Ascending aorta (tissue), 2 donors: ENCODE data around the gene IFNAR1. TPM values are rescaled to one million over a fixed set of nuclear protein-coding genes. Genes with fewer than 3 reads are reported as not detected.
A peak's percentile ranks its signal among the peaks of the same experiment; 100 is the strongest.

Experiments
- DNase-seq, 2 donors: peaks; one replicate each; pipeline ENCODE4 v3.0.0-alpha.2; 2019; ENCODE audit warnings: low spot score in 2 of 2
- H3K27ac ChIP-seq, 2 donors: fragments of 200-600 bp; sonication (generic); one replicate each; pipeline ENCODE4 v1.5.1; 2016 to 2017; ENCODE audit warnings: mild to moderate bottlenecking in 1 of 2
- H3K27me3 ChIP-seq: fragments of 200-600 bp; sonication (generic); one replicate; pipeline ENCODE4 v1.5.1; 2017
- H3K36me3 ChIP-seq, 2 donors: fragments of 200-600 bp; sonication (generic); one replicate each; pipeline ENCODE4 v1.5.1; 2016
- H3K4me1 ChIP-seq, 2 donors: fragments of 200-600 bp; sonication (generic); one replicate each; pipeline ENCODE4 v1.5.1; 2016 to 2017; ENCODE audit warnings: mild to moderate bottlenecking in 1 of 2
- H3K4me3 ChIP-seq, 2 donors: fragments of 200-600 bp; sonication (generic); one replicate each; pipeline ENCODE4 v1.5.1; 2016 to 2017; ENCODE audit warnings: mild to moderate bottlenecking in 1 of 2
- H3K9me3 ChIP-seq, 2 donors: fragments of 200-600 bp; sonication (generic); one replicate each; pipeline ENCODE4 v1.5.1; 2016
- intact Hi-C: fragments of 100-400 bp; cut with DNase I; formaldehyde crosslinking; loops from one replicate; pipeline ENCODE4 v1.15.1; 2023
- total RNA-seq: library from RNA; depleted of rRNA; stranded (reverse); fragments of >200 nt; gene quantifications from one replicate; pipeline ENCODE4 v1.1.0, GENCODE V29; 2016
- TF ChIP-seq, protein P1 (sequence below), 3 experiments: fragments of 200-600 bp in 2 of 3; fragments of 450-650 bp in 1 of 3; sonication (generic) in 2 of 3; IDR thresholded peaks; one replicate each; pipeline ENCODE4 v1.5.1; 2016 to 2019; ENCODE audit warnings: antibody characterized with exemption in 3 of 3, mild to moderate bottlenecking in 1 of 3, moderate library complexity in 1 of 3

IFNAR1 gene
- total RNA-seq, 1 donor from 2014 or later, result 25.9 TPM

DNA sequence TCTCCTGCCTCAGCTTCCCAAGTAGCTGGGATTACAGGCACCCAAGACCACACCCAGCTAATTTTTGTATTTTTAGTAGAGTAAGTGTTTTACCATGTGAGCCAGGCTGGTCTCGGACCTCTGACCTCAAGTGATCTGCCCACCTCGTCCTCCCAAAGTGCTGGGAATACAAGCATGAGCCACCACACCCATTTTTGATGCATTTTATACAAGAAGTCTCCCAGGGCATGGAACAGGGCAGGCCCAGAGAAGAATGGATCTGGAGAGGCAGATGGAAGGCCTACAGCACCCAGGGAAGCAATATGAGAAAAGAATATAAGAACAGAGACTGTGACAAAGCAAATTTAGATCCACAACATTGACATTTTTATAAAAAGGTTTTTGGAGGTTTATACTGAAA is 18.8 kb upstream of the IFNAR1 start:
- intact Hi-C loops, result no loop called here
- DNase-seq, result peak in 1 of 2 donors; percentile 33
- TF ChIP-seq, protein P1, sequence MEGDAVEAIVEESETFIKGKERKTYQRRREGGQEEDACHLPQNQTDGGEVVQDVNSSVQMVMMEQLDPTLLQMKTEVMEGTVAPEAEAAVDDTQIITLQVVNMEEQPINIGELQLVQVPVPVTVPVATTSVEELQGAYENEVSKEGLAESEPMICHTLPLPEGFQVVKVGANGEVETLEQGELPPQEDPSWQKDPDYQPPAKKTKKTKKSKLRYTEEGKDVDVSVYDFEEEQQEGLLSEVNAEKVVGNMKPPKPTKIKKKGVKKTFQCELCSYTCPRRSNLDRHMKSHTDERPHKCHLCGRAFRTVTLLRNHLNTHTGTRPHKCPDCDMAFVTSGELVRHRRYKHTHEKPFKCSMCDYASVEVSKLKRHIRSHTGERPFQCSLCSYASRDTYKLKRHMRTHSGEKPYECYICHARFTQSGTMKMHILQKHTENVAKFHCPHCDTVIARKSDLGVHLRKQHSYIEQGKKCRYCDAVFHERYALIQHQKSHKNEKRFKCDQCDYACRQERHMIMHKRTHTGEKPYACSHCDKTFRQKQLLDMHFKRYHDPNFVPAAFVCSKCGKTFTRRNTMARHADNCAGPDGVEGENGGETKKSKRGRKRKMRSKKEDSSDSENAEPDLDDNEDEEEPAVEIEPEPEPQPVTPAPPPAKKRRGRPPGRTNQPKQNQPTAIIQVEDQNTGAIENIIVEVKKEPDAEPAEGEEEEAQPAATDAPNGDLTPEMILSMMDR (IDR thresholded peaks at IDR 0.05), result no peak

DNA sequence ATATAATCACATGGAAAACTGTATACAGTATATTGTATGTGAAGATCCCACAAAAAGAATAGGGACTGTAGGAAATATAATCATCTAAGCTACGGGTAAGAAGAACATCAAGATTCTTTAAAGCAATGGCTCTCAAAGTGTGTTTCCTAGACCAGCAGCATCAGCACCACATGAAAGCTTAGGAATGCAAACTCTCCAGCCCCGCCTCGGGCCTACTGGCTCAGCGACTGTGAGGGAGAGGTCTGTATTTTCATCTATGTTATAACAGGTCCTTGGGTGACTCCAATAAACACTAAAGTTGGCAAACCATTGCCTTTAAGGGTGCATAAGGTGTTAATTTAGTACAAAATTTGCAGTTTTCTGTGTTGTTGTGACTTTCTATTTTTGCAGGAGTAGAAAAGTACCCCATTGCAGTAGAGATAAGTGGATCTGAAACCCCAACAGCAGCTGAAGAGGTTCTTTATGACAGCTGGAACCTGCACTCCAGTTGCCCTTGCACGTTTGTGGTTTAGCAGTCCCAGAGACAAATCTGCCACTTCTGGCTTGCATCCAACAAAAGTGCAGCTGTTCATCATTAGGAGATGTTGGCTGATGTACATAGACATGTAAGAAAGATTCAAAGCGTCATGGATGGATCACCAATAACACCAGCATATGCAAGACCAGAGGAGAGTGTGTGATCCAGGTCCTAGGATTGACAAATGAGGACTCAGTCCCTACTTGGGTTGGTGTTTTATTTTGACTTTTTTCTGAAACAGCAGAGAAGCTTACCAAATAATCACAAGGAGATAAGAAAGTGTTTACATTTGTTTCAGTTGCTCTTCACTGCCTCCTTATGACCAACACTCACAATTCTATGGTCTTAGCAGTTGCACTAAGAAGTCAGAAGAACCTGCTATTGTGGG is 15.9 kb upstream of the IFNAR1 start:
- H3K9me3 ChIP-seq, result no peaks in the 10 kb centered on the region
- no peaks in the 10 kb centered on the region for H3K4me1 ChIP-seq
- H3K27ac ChIP-seq, result no peak overlapping the region
- no peak overlapping the region for H3K4me3 ChIP-seq
- H3K36me3 ChIP-seq, result no peaks in the 10 kb centered on the region
- DNase-seq, result peak in 1 of 2 donors; percentile 37
- TF ChIP-seq, protein P1 (IDR thresholded peaks at IDR 0.05), result no peak
- intact Hi-C loops, result no loop called here
- no peaks in the 10 kb centered on the region for H3K27me3 ChIP-seq

More for the DNA sequence above, 18.8 kb upstream of the IFNAR1 start:
- H3K4me1 ChIP-seq, result no peaks in the 10 kb centered on the region
- no peaks in the 10 kb centered on the region for H3K36me3 ChIP-seq
- H3K4me3 ChIP-seq, result no peak overlapping the region
- H3K9me3 ChIP-seq, result no peaks in the 10 kb centered on the region
- H3K27ac ChIP-seq, result no peak overlapping the region
- no peaks in the 10 kb centered on the region for H3K27me3 ChIP-seq

DNA sequence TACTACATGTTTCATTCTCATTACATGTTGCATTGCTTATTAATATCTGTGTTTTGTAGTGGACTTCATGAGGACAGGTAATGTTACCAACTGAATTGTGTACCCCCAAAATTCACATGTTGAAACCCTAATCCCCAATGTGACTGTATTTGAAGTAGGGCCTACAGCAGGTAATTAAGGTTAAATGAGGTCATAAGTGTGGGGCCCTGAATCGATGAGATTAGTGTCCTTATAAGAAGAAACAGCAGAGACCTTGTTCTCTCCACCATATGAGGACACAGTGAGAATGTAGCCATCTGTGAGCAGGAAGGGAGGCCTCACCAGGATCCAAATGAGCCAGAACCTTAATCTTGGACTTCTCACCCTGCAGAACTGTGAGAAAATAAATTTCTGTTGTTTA is 15.0 kb upstream of the IFNAR1 start:
- no peaks in the 10 kb centered on the region for H3K36me3 ChIP-seq
- H3K9me3 ChIP-seq, result no peaks in the 10 kb centered on the region
- intact Hi-C loops, result no loop called here
- no peak overlapping the region for H3K4me3 ChIP-seq
- no peaks in the 10 kb centered on the region for H3K27me3 ChIP-seq
- no peak for DNase-seq
- no peaks in the 10 kb centered on the region for H3K4me1 ChIP-seq
- TF ChIP-seq, protein P1 (IDR thresholded peaks at IDR 0.05), result no peak
- no peak overlapping the region for H3K27ac ChIP-seq

DNA sequence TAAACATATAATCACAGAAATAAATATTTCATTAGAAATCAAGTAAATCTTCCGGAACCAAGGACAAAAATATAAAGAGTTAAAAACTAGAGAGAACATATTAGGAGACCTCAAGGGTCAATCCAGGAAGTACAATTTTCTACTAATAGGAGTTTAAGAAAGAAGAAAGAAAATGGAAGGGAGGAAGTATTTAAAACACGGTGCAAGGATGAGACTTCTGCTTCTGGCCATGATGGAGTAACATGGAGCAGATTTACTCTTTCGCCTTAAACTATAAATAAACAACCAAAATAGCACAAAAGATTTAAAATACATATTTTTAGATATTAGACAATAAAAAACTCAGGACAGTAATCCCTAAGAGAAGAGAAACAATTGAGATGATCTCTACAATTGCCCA is 12.6 kb upstream of the IFNAR1 start:
- Histone ChIP-seq H3K4me1 (no peaks in the 10 kb centered on the region), H3K36me3 (no peaks in the 10 kb centered on the region), H3K27me3 (no peaks in the 10 kb centered on the region), H3K27ac (no peak overlapping the region), H3K4me3 (no peak overlapping the region), H3K9me3 (no peaks in the 10 kb centered on the region)
- intact Hi-C loops, result no loop called here
- TF ChIP-seq, protein P1 (IDR thresholded peaks at IDR 0.05), result no peak
- DNase-seq, result no peak

DNA sequence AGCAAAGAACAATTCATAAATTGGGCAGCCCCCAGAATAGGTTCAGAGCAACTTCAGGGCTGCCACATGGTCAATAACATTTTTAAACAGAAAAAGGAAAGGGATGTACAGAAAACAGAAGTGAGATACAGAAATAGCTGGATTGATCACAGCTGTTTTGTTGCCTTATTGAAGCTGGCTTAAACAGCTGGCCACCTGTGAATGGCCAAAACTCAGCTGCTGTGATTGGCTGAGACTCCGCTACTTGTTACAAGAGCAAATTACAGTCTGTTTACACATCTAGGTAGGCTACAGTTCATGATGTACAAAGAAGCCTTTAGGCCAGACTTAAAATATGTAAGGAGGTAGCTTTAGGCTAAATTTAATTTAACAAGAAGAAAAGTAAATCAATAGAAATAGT is 11.6 kb upstream of the IFNAR1 start:
- Histone ChIP-seq H3K4me3 (no peak overlapping the region), H3K27me3 (no peaks in the 10 kb centered on the region), H3K27ac (no peak overlapping the region), H3K4me1 (no peaks in the 10 kb centered on the region), H3K9me3 (no peaks in the 10 kb centered on the region), H3K36me3 (no peaks in the 10 kb centered on the region)
- TF ChIP-seq, protein P1 (IDR thresholded peaks at IDR 0.05), result no peak
- intact Hi-C loops, result no loop called here
- DNase-seq, result no peak
